ENCODE measurements around the gene TTLL5.

- TF ChIP-seq CTCF (IDR thresholded peaks at IDR 0.05; ENCODE audit: low read depth, low read length, poor library complexity, severe bottlenecking) = no peak
- TF ChIP-seq EZH2phosphoT487 (IDR thresholded peaks at IDR 0.05; ENCODE audit: borderline replicate concordance, low read length) = no peak
Measured at GRCh38 chr14:75717729-75718128, 56.7 kb downstream of the TTLL5 start.

Measured in DOHH2 (cell line).